ENCODE measurements around the gene GLB1L3. TPM values are rescaled to one million over a fixed set of nuclear protein-coding genes. Genes with fewer than 3 reads are reported as not detected.

GLB1L3 gene
- total RNA-seq, 2 experiments from 2014 or later, result 11.2 to 11.9 TPM

- DNase-seq (no peak), ATAC-seq (no peak)
- Mint-ChIP-seq H3K4me3 (peak overlapping the region; percentile 76), H3K36me3 (ENCODE audit: low read depth) (no peaks in the 10 kb centered on the region), H3K27me3 (peaks cover 20% of the 10 kb centered on the region), H3K4me1 (ENCODE audit: low read depth) (peaks cover 12% of the 10 kb centered on the region), H3K9me3 (no peaks in the 10 kb centered on the region), H3K27ac (no peak overlapping the region)
- intact Hi-C loops (cut with micrococcal nuclease), result no loop called here
- ChIA-PET CTCF (no interaction called here), POLR2A (no interaction called here)
- TF ChIP-seq CTCF (IDR thresholded peaks at IDR 0.05), result no peak
Observed at GRCh38 chr11:134330611-134331353, 54.6 kb downstream of the GLB1L3 start.

- DNase-seq (peak; percentile 72), ATAC-seq (peak; percentile 97)
- intact Hi-C loops (cut with micrococcal nuclease), result no loop called here
- Mint-ChIP-seq H3K4me3 (peak within 1 kb of the TSS; percentile 76), H3K27ac (no peak within 1 kb of the TSS), H3K36me3 (ENCODE audit: low read depth) (no peaks in the 10 kb centered on the region), H3K27me3 (peaks cover 20% of the 10 kb centered on the region), H3K9me3 (no peaks in the 10 kb centered on the region), H3K4me1 (ENCODE audit: low read depth) (peaks cover 12% of the 10 kb centered on the region)
- ChIA-PET CTCF (interaction anchor here (0.9 to 1.5 kb wide), 3 partner anchors 57 to 70 kb away, joined by 3 to 7 read pairs (median 3); no protein-coding TSS in a partner anchor), POLR2A (interaction anchor here (0.8 to 3.0 kb wide), 3 partner anchors 55 to 106 kb away, joined by 3 to 13 read pairs (median 4); partner anchors contain the start of genes GLB1L3 and VPS26B)
- TF ChIP-seq CTCF (IDR thresholded peaks at IDR 0.05), result no peak
Observed at GRCh38 chr11:134331354-134332188, 55.4 kb downstream of the GLB1L3 start, which contains the start of gene GLB1L2. TSS of gene GLB1L2 (plus strand) at chr11:134331988. CDS start at chr11:134332062, 74 bp downstream.

- no peak overlapping the region for H3K27ac Mint-ChIP-seq
- peaks cover 12% of the 10 kb centered on the region for H3K4me1 Mint-ChIP-seq (ENCODE audit: low read depth)
- no peaks in the 10 kb centered on the region for H3K9me3 Mint-ChIP-seq
- H3K4me3 Mint-ChIP-seq, result peak overlapping the region; percentile 66
- H3K27me3 Mint-ChIP-seq, result peaks cover 18% of the 10 kb centered on the region
- intact Hi-C loops (cut with micrococcal nuclease), result no loop called here
- ChIA-PET POLR2A (interaction anchor here (0.8 to 3.0 kb wide), 3 partner anchors 56 to 107 kb away, joined by 3 to 13 read pairs (median 4); partner anchors contain the start of genes GLB1L3 and VPS26B), CTCF (interaction anchor here (0.9 to 1.5 kb wide), 3 partner anchors 58 to 71 kb away, joined by 3 to 7 read pairs (median 3); no protein-coding TSS in a partner anchor)
- DNase-seq, result peak; percentile 18
- no peak for TF ChIP-seq CTCF (IDR thresholded peaks at IDR 0.05)
- H3K36me3 Mint-ChIP-seq (ENCODE audit: low read depth), result no peaks in the 10 kb centered on the region
- peak; percentile 40 for ATAC-seq
Observed at GRCh38 chr11:134332189-134332631, 56.0 kb downstream of the GLB1L3 start.

- Mint-ChIP-seq H3K27ac (no peak overlapping the region), H3K27me3 (peaks cover 18% of the 10 kb centered on the region), H3K4me1 (ENCODE audit: low read depth) (peaks cover 12% of the 10 kb centered on the region), H3K36me3 (ENCODE audit: low read depth) (no peaks in the 10 kb centered on the region), H3K4me3 (peak overlapping the region; percentile 66), H3K9me3 (no peaks in the 10 kb centered on the region)
- intact Hi-C loops (cut with micrococcal nuclease), result no loop called here
- CTCF ChIA-PET, result interaction anchor here (0.9 to 1.5 kb wide), 3 partner anchors 59 to 71 kb away, joined by 3 to 7 read pairs (median 3); no protein-coding TSS in a partner anchor
- POLR2A ChIA-PET, result interaction anchor here (0.8 to 3.0 kb wide), 3 partner anchors 56 to 108 kb away, joined by 3 to 13 read pairs (median 4); partner anchors contain the start of genes GLB1L3 and VPS26B
- DNase-seq (no peak), ATAC-seq (no peak)
- no peak for TF ChIP-seq CTCF (IDR thresholded peaks at IDR 0.05)
Observed at GRCh38 chr11:134332782-134333181, 56.6 kb downstream of the GLB1L3 start.
